ENCODE data around the gene PRND. TPM values are rescaled to one million over a fixed set of nuclear protein-coding genes. Genes with fewer than 3 reads are reported as not detected.
"Not testable (repeated sequence)": the region's sequence is repeated elsewhere in the genome, so short reads cannot be mapped to it uniquely, and the experiment has no call there.

The PRND gene
- polyA plus RNA-seq, 2 donors: not detected

GRCh38 chr20:4717816-4718570 lies 3.7 kb upstream of the PRND start:
- Histone ChIP-seq H3K27me3 (ENCODE audit: control insufficient read depth in 1 of 2, insufficient read depth in 2 of 2, low read length in 2 of 2) (no peaks in the 10 kb centered on the region), H3K27ac (ENCODE audit: low read depth in 2 of 2, low read length in 1 of 2) (no peak overlapping the region), H3K4me3 (ENCODE audit: low read depth in 1 of 2, low read length in 2 of 2) (no peak overlapping the region), H3K9me3 (ENCODE audit: control insufficient read depth in 2 of 2, insufficient read depth in 1 of 2, low read depth in 1 of 2, low read length in 1 of 2) (no peaks in the 10 kb centered on the region), H3K36me3 (ENCODE audit: control insufficient read depth in 2 of 2, insufficient read depth in 2 of 2, low read length in 1 of 2) (no peaks in the 10 kb centered on the region), H3K4me1 (ENCODE audit: control insufficient read depth in 2 of 2, insufficient read depth in 2 of 2, low read length in 1 of 2) (no peaks in the 10 kb centered on the region)
- WGBS, 2 donors: 78 to 79% methylated on average over 12 of the region's 12 CpGs

GRCh38 chr20:4719190-4719589 lies 2.5 kb upstream of the PRND start:
- H3K9me3 ChIP-seq (ENCODE audit: control insufficient read depth in 2 of 2, insufficient read depth in 1 of 2, low read depth in 1 of 2, low read length in 1 of 2): no peaks in the 10 kb centered on the region
- no peak overlapping the region for H3K27ac ChIP-seq (ENCODE audit: low read depth in 2 of 2, low read length in 1 of 2)
- H3K4me3 ChIP-seq (ENCODE audit: low read depth in 1 of 2, low read length in 2 of 2): no peak overlapping the region
- 92 to 94% methylated on average over 2 of the region's 2 CpGs for WGBS, 2 donors
- no peaks in the 10 kb centered on the region for H3K36me3 ChIP-seq (ENCODE audit: control insufficient read depth in 2 of 2, insufficient read depth in 2 of 2, low read length in 1 of 2)
- no peaks in the 10 kb centered on the region for H3K27me3 ChIP-seq (ENCODE audit: control insufficient read depth in 1 of 2, insufficient read depth in 2 of 2, low read length in 2 of 2)
- H3K4me1 ChIP-seq (ENCODE audit: control insufficient read depth in 2 of 2, insufficient read depth in 2 of 2, low read length in 1 of 2): no peaks in the 10 kb centered on the region

GRCh38 chr20:4720041-4720976 lies 1.4 kb upstream of the PRND start:
- H3K9me3 ChIP-seq (ENCODE audit: control insufficient read depth in 2 of 2, insufficient read depth in 1 of 2, low read depth in 1 of 2, low read length in 1 of 2): no peaks in the 10 kb centered on the region
- no peaks in the 10 kb centered on the region for H3K4me1 ChIP-seq (ENCODE audit: control insufficient read depth in 2 of 2, insufficient read depth in 2 of 2, low read length in 1 of 2)
- 25 to 29% methylated on average over 18 of the region's 18 CpGs for WGBS, 2 donors
- H3K4me3 ChIP-seq (ENCODE audit: low read depth in 1 of 2, low read length in 2 of 2): no peak overlapping the region
- no peaks in the 10 kb centered on the region for H3K27me3 ChIP-seq (ENCODE audit: control insufficient read depth in 1 of 2, insufficient read depth in 2 of 2, low read length in 2 of 2)
- peak overlapping the region; percentile 22 to 66 for H3K27ac ChIP-seq (ENCODE audit: low read depth in 2 of 2, low read length in 1 of 2)
- H3K36me3 ChIP-seq (ENCODE audit: control insufficient read depth in 2 of 2, insufficient read depth in 2 of 2, low read length in 1 of 2): no peaks in the 10 kb centered on the region

GRCh38 chr20:4720977-4721349 lies 746 bp upstream of the PRND start:
- no peaks in the 10 kb centered on the region for H3K9me3 ChIP-seq (ENCODE audit: control insufficient read depth in 2 of 2, insufficient read depth in 1 of 2, low read depth in 1 of 2, low read length in 1 of 2)
- H3K27me3 ChIP-seq (ENCODE audit: control insufficient read depth in 1 of 2, insufficient read depth in 2 of 2, low read length in 2 of 2): no peaks in the 10 kb centered on the region
- no peaks in the 10 kb centered on the region for H3K36me3 ChIP-seq (ENCODE audit: control insufficient read depth in 2 of 2, insufficient read depth in 2 of 2, low read length in 1 of 2)
- no peak overlapping the region for H3K4me3 ChIP-seq (ENCODE audit: low read depth in 1 of 2, low read length in 2 of 2)
- WGBS, 2 donors: 28 to 29% methylated on average over 10 of the region's 10 CpGs
- no peaks in the 10 kb centered on the region for H3K4me1 ChIP-seq (ENCODE audit: control insufficient read depth in 2 of 2, insufficient read depth in 2 of 2, low read length in 1 of 2)
- no peak overlapping the region for H3K27ac ChIP-seq (ENCODE audit: low read depth in 2 of 2, low read length in 1 of 2)

- H3K4me3 ChIP-seq (ENCODE audit: low read depth in 1 of 2, low read length in 2 of 2): no peak overlapping the region
- no peak overlapping the region for H3K27ac ChIP-seq (ENCODE audit: low read depth in 2 of 2, low read length in 1 of 2)
- H3K4me1 ChIP-seq (ENCODE audit: control insufficient read depth in 2 of 2, insufficient read depth in 2 of 2, low read length in 1 of 2): no peaks in the 10 kb centered on the region
- H3K9me3 ChIP-seq (ENCODE audit: control insufficient read depth in 2 of 2, insufficient read depth in 1 of 2, low read depth in 1 of 2, low read length in 1 of 2): no peaks in the 10 kb centered on the region
- no peaks in the 10 kb centered on the region for H3K36me3 ChIP-seq (ENCODE audit: control insufficient read depth in 2 of 2, insufficient read depth in 2 of 2, low read length in 1 of 2)
- 86 to 90% methylated on average over 5 of the region's 5 CpGs for WGBS, 2 donors
- H3K27me3 ChIP-seq (ENCODE audit: control insufficient read depth in 1 of 2, insufficient read depth in 2 of 2, low read length in 2 of 2): no peaks in the 10 kb centered on the region
Observed at GRCh38 chr20:4722571-4722970, 862 bp downstream of the PRND start.

GRCh38 chr20:4722993-4723392 lies 1.3 kb downstream of the PRND start:
- H3K4me1 ChIP-seq (ENCODE audit: control insufficient read depth in 2 of 2, insufficient read depth in 2 of 2, low read length in 1 of 2): no peaks in the 10 kb centered on the region
- no peak overlapping the region for H3K27ac ChIP-seq (ENCODE audit: low read depth in 2 of 2, low read length in 1 of 2)
- no peak overlapping the region for H3K4me3 ChIP-seq (ENCODE audit: low read depth in 1 of 2, low read length in 2 of 2)
- WGBS, 2 donors: 60 to 79% methylated on average over 4 of the region's 4 CpGs
- no peaks in the 10 kb centered on the region for H3K27me3 ChIP-seq (ENCODE audit: control insufficient read depth in 1 of 2, insufficient read depth in 2 of 2, low read length in 2 of 2)
- H3K36me3 ChIP-seq (ENCODE audit: control insufficient read depth in 2 of 2, insufficient read depth in 2 of 2, low read length in 1 of 2): no peaks in the 10 kb centered on the region
- no peaks in the 10 kb centered on the region for H3K9me3 ChIP-seq (ENCODE audit: control insufficient read depth in 2 of 2, insufficient read depth in 1 of 2, low read depth in 1 of 2, low read length in 1 of 2)

GRCh38 chr20:4723553-4723952 lies 1.8 kb downstream of the PRND start:
- H3K27me3 ChIP-seq (ENCODE audit: control insufficient read depth in 1 of 2, insufficient read depth in 2 of 2, low read length in 2 of 2); H3K36me3 ChIP-seq (ENCODE audit: control insufficient read depth in 2 of 2, insufficient read depth in 2 of 2, low read length in 1 of 2); H3K9me3 ChIP-seq (ENCODE audit: control insufficient read depth in 2 of 2, insufficient read depth in 1 of 2, low read depth in 1 of 2, low read length in 1 of 2); H3K4me3 ChIP-seq (ENCODE audit: low read depth in 1 of 2, low read length in 2 of 2); H3K4me1 ChIP-seq (ENCODE audit: control insufficient read depth in 2 of 2, insufficient read depth in 2 of 2, low read length in 1 of 2); H3K27ac ChIP-seq (ENCODE audit: low read depth in 2 of 2, low read length in 1 of 2): not testable (repeated sequence)
- 66 to 69% methylated on average over 4 of the region's 4 CpGs for WGBS, 2 donors

GRCh38 chr20:4724459-4725262 lies 3.0 kb downstream of the PRND start:
- Histone ChIP-seq H3K4me3 (ENCODE audit: low read depth in 1 of 2, low read length in 2 of 2) (no peak overlapping the region), H3K4me1 (ENCODE audit: control insufficient read depth in 2 of 2, insufficient read depth in 2 of 2, low read length in 1 of 2) (no peaks in the 10 kb centered on the region), H3K36me3 (ENCODE audit: control insufficient read depth in 2 of 2, insufficient read depth in 2 of 2, low read length in 1 of 2) (no peaks in the 10 kb centered on the region), H3K27me3 (ENCODE audit: control insufficient read depth in 1 of 2, insufficient read depth in 2 of 2, low read length in 2 of 2) (no peaks in the 10 kb centered on the region), H3K27ac (ENCODE audit: low read depth in 2 of 2, low read length in 1 of 2) (no peak overlapping the region), H3K9me3 (ENCODE audit: control insufficient read depth in 2 of 2, insufficient read depth in 1 of 2, low read depth in 1 of 2, low read length in 1 of 2) (no peaks in the 10 kb centered on the region)
- 87 to 88% methylated on average over 34 of the region's 34 CpGs for WGBS, 2 donors

- H3K27me3 ChIP-seq (ENCODE audit: control insufficient read depth in 1 of 2, insufficient read depth in 2 of 2, low read length in 2 of 2): no peaks in the 10 kb centered on the region
- WGBS, 2 donors: 88 to 93% methylated on average over 4 of the region's 4 CpGs
Observed at GRCh38 chr20:4725263-4725550, 3.5 kb downstream of the PRND start.

More at GRCh38 chr20:4725263-4725550, 3.5 kb downstream of the PRND start:
- H3K9me3 ChIP-seq (ENCODE audit: control insufficient read depth in 2 of 2, insufficient read depth in 1 of 2, low read depth in 1 of 2, low read length in 1 of 2): no peaks in the 10 kb centered on the region
- H3K36me3 ChIP-seq (ENCODE audit: control insufficient read depth in 2 of 2, insufficient read depth in 2 of 2, low read length in 1 of 2): no peaks in the 10 kb centered on the region
- no peaks in the 10 kb centered on the region for H3K4me1 ChIP-seq (ENCODE audit: control insufficient read depth in 2 of 2, insufficient read depth in 2 of 2, low read length in 1 of 2)
- H3K27ac ChIP-seq (ENCODE audit: low read depth in 2 of 2, low read length in 1 of 2): no peak overlapping the region
- H3K4me3 ChIP-seq (ENCODE audit: low read depth in 1 of 2, low read length in 2 of 2): no peak overlapping the region

Measured in esophagus (tissue), 2 donors.